Ecto neural progenitor cell (in vitro differentiated cells): ENCODE results near the gene ZNF77.
"Not testable (repeated sequence)": the region's sequence is repeated elsewhere in the genome, so short reads cannot be mapped to it uniquely, and the experiment has no call there.

Experiments used
- DNase-seq: peaks from one replicate; pipeline ENCODE4 v3.0.0-alpha.2; 2018; ENCODE audit warnings: low spot score

The ZNF77 gene

GRCh38 chr19:2944775-2945574 lies at the start of gene ZNF77:
Gene ZNF77 (minus strand): TSS chr19:2944971. CDS start chr19:2944840, 131 bp downstream.
- DNase-seq, result peak; percentile 97

GRCh38 chr19:2993579-2993978 lies 48.8 kb upstream of the ZNF77 start:
- DNase-seq, result no peak

GRCh38 chr19:2992958-2993357 lies 48.2 kb upstream of the ZNF77 start:
- no peak for DNase-seq

- not testable (repeated sequence) for DNase-seq
Measured at GRCh38 chr19:2992333-2992732, 47.6 kb upstream of the ZNF77 start.

- no peak for DNase-seq
Measured at GRCh38 chr19:2989236-2989946, 44.6 kb upstream of the ZNF77 start.

GRCh38 chr19:2988568-2988967 lies 43.8 kb upstream of the ZNF77 start:
- DNase-seq, result no peak

- no peak for DNase-seq
Measured at GRCh38 chr19:2987797-2988196, 43.0 kb upstream of the ZNF77 start.

- peak; percentile 77 for DNase-seq
Measured at GRCh38 chr19:2986951-2987524, 42.3 kb upstream of the ZNF77 start.

GRCh38 chr19:2984215-2984528 lies 39.4 kb upstream of the ZNF77 start:
- no peak for DNase-seq

GRCh38 chr19:2983351-2984214 lies 38.8 kb upstream of the ZNF77 start:
- peak; percentile 85 for DNase-seq

GRCh38 chr19:2982983-2983350 lies 38.2 kb upstream of the ZNF77 start:
- peak; percentile 61 for DNase-seq

GRCh38 chr19:2982561-2982960 lies 37.8 kb upstream of the ZNF77 start:
- no peak for DNase-seq

- no peak for DNase-seq
Measured at GRCh38 chr19:2981898-2982297, 37.1 kb upstream of the ZNF77 start.

GRCh38 chr19:2978772-2979171 lies 34.0 kb upstream of the ZNF77 start:
- DNase-seq, result no peak

GRCh38 chr19:2978166-2978767 lies 33.5 kb upstream of the ZNF77 start:
- no peak for DNase-seq

GRCh38 chr19:2977746-2978138 lies 33.0 kb upstream of the ZNF77 start:
- DNase-seq, result no peak

- DNase-seq, result peak; percentile 98
Measured at GRCh38 chr19:2977001-2977745, 32.4 kb upstream of the ZNF77 start, which contains the start of gene TLE6. Gene TLE6 (plus strand): TSS chr19:2977564. CDS start chr19:2978234, 670 bp downstream.

GRCh38 chr19:2976609-2977000 lies 31.8 kb upstream of the ZNF77 start:
- DNase-seq, result no peak

- no peak for DNase-seq
Measured at GRCh38 chr19:2974342-2975041, 29.7 kb upstream of the ZNF77 start.

- DNase-seq, result no peak
Measured at GRCh38 chr19:2973229-2973628, 28.5 kb upstream of the ZNF77 start.
